CD4-positive, alpha-beta T cell treated with Interleukin-2 at 100 ng/mL for 4 hours (primary cell): ENCODE data around the gene PCDHGC5.

Experiments
- DNase-seq: peaks from one replicate; pipeline ENCODE4 v3.0.0-alpha.2; 2020; ENCODE audit warnings: low spot score

Gene PCDHGC5

GRCh38 chr5:141488591-141489561, at the start of gene PCDHGC5:
Gene PCDHGC5, plus strand, starts transcription at chr5:141489081. Its CDS starts 160 bp downstream, at chr5:141489241.
- DNase-seq, result no peak

- DNase-seq, result no peak
Measured at GRCh38 chr5:141439411-141440141, 49.3 kb upstream of the PCDHGC5 start.

GRCh38 chr5:141440341-141440740, 48.5 kb upstream of the PCDHGC5 start:
- DNase-seq, result no peak

- DNase-seq, result no peak
Measured at GRCh38 chr5:141441571-141442170, 47.2 kb upstream of the PCDHGC5 start.

GRCh38 chr5:141465351-141465750, 23.5 kb upstream of the PCDHGC5 start:
- DNase-seq, result no peak

- peak; percentile 21 for DNase-seq
Measured at GRCh38 chr5:141475625-141476131, 13.2 kb upstream of the PCDHGC5 start, which contains the start of gene PCDHGC3. Gene PCDHGC3, plus strand, starts transcription at chr5:141475966. Its CDS starts 151 bp downstream, at chr5:141476117.

GRCh38 chr5:141476132-141476911, 12.6 kb upstream of the PCDHGC5 start:
- DNase-seq, result no peak

GRCh38 chr5:141477044-141477575, 11.8 kb upstream of the PCDHGC5 start:
- no peak for DNase-seq

GRCh38 chr5:141477815-141478214, 11.1 kb upstream of the PCDHGC5 start:
- DNase-seq, result no peak

GRCh38 chr5:141478321-141478945, 10.4 kb upstream of the PCDHGC5 start:
- DNase-seq, result no peak

- no peak for DNase-seq
Measured at GRCh38 chr5:141479776-141480175, 9.1 kb upstream of the PCDHGC5 start.

- no peak for DNase-seq
Measured at GRCh38 chr5:141483902-141484301, 5.0 kb upstream of the PCDHGC5 start.

- DNase-seq, result no peak
Measured at GRCh38 chr5:141484310-141484640, 4.6 kb upstream of the PCDHGC5 start.

GRCh38 chr5:141484641-141485311, 4.1 kb upstream of the PCDHGC5 start, which contains the start of gene PCDHGC4:
Gene PCDHGC4, plus strand, starts transcription at chr5:141485030. Its CDS starts 144 bp downstream, at chr5:141485174.
- no peak for DNase-seq

GRCh38 chr5:141485321-141486055, 3.4 kb upstream of the PCDHGC5 start:
- no peak for DNase-seq

- DNase-seq, result no peak
Measured at GRCh38 chr5:141486091-141486490, 2.8 kb upstream of the PCDHGC5 start.

- DNase-seq, result no peak
Measured at GRCh38 chr5:141487131-141487530, 1.8 kb upstream of the PCDHGC5 start.

- no peak for DNase-seq
Measured at GRCh38 chr5:141489841-141490240, 960 bp downstream of the PCDHGC5 start.

- no peak for DNase-seq
Measured at GRCh38 chr5:141490271-141490670, 1.4 kb downstream of the PCDHGC5 start.
